ENCODE measurements around the gene GSDMA. TPM values are rescaled to one million over a fixed set of nuclear protein-coding genes. Genes with fewer than 3 reads are reported as not detected.

The GSDMA gene
- total and polyA plus RNA-seq, 10 of the 15 experiments (the other 5 are each of a cell fraction or from before 2014, with no cell fraction given), result 0.04 to 0.11 TPM; not detected in 8

DNA sequence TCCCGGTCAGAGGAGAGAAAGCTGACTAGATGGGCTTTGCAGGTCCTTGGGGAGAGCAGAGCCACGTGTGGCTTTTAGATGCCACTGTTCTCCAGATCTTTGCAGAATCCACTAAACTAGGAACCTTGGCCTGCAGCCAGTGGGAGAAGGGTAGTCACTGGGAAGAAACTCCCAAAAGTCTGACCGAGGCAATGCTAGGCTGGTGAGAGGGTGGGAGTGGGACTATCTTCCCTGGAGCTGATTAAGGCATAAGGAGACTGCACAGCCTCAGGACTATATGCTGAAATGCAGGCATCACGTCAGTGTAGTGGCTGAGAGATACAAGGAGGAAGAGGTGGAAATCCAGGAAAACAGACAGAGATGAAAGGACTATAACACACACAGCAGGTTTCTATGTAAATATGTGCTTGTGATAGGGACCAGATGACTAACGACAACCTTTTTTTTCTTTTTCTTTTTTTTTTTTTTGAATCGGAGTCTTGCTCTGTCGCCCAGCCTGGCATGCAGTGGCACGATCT, 2.2 kb upstream of the GSDMA start (continued):
- TF ChIP-seq, protein P1, sequence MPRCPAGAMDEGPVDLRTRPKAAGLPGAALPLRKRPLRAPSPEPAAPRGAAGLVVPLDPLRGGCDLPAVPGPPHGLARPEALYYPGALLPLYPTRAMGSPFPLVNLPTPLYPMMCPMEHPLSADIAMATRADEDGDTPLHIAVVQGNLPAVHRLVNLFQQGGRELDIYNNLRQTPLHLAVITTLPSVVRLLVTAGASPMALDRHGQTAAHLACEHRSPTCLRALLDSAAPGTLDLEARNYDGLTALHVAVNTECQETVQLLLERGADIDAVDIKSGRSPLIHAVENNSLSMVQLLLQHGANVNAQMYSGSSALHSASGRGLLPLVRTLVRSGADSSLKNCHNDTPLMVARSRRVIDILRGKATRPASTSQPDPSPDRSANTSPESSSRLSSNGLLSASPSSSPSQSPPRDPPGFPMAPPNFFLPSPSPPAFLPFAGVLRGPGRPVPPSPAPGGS (IDR thresholded peaks at IDR 0.05; ENCODE audit: borderline replicate concordance, insufficient read depth, low read depth, low read length, poor library complexity, severe bottlenecking), result no peak
- TF ChIP-seq BACH1 (IDR thresholded peaks at IDR 0.05; ENCODE audit: borderline replicate concordance), result no peak

DNA sequence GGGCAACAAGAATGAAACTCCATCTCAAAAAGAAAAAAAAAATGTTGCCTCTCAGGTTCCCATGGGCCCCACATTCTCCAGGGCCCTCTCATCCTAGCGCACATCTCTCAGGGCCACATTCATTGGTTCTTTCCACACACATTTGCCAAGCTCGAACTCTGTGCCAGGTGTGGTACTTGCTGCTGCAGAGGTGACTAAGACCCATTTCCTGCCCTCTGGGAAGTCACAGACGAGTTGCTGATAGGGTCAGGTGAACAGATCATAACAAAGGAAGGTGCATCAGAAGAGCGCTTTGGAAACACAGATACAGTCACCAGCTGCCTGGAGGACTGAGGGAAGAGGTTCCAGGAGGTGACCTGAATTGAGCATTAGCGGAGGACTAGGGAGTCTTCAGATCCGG, 1.0 kb downstream of the GSDMA start:
- 49% methylated on average over 6 of the region's 6 CpGs for WGBS (ENCODE audit: insufficient coverage, insufficient replicate concordance, low lambda C conversion rate, missing lambda C conversion rate)
- no peaks in the 10 kb centered on the region for H3K27me3 ChIP-seq (replicated peaks in 1 of 2; ENCODE audit: control insufficient read depth in 2 of 2, insufficient read depth in 2 of 2, low read length in 1 of 2)
- SMC1A ChIA-PET (ENCODE audit: uncharacterized antibody, unreplicated experiment), result no interaction called here
- TF ChIP-seq CHD2 (IDR thresholded peaks at IDR 0.05; ENCODE audit: borderline replicate concordance, low read depth, low read length) (no peak), CREM (IDR thresholded peaks at IDR 0.05; ENCODE audit: low read depth) (no peak), GATAD2B (conservative IDR thresholded peaks at IDR 0.05; ENCODE audit: low read depth) (no peak), STAT3 (IDR thresholded peaks at IDR 0.05; ENCODE audit: low read depth, low read length) (no peak), MYC (IDR thresholded peaks at IDR 0.05; ENCODE audit: insufficient read depth, insufficient read length, insufficient replicate concordance, low read length, severe bottlenecking) (no peak), CBX3 (IDR thresholded peaks at IDR 0.05; ENCODE audit: borderline replicate concordance, low read depth) (no peak), YBX1 (IDR thresholded peaks at IDR 0.05) (no peak), CBX5 (IDR thresholded peaks at IDR 0.05; ENCODE audit: low read depth) (no peak), EED (IDR thresholded peaks at IDR 0.05; ENCODE audit: low read depth) (no peak), RAD51 (IDR thresholded peaks at IDR 0.05) (no peak), SMARCA5 (IDR thresholded peaks at IDR 0.05) (no peak), CHD4 (IDR thresholded peaks at IDR 0.05) (no peak), KAT2A (conservative IDR thresholded peaks at IDR 0.05; ENCODE audit: control insufficient read depth, low read depth, low read length) (no peak)
- H2AFZ ChIP-seq (ENCODE audit: control insufficient read depth, low read depth, low read length), result no peak overlapping the region
- no peaks in the 10 kb centered on the region; the same call in 1 of the 2 replicates for H3K4me1 ChIP-seq (ENCODE audit: control insufficient read depth, insufficient read depth, low read length)
- no TSS peak for BruUV-seq (replicated peaks)
- H3K4me2 ChIP-seq (ENCODE audit: control insufficient read depth, insufficient read depth), result no peak overlapping the region
- CTCF ChIA-PET, result interaction anchor here (0.6 kb wide), 1 partner anchor 10 kb away, joined by 3 read pairs; no protein-coding TSS in a partner anchor
- no peaks in the 10 kb centered on the region for H3K79me2 ChIP-seq (ENCODE audit: control insufficient read depth, insufficient read depth, low read length)
- H4K20me1 ChIP-seq (ENCODE audit: control insufficient read depth, insufficient read depth), result no peaks in the 10 kb centered on the region
- H3K36me3 ChIP-seq (ENCODE audit: control insufficient read depth in 2 of 2, insufficient read depth in 2 of 2, low read length in 1 of 2), result no peaks in the 10 kb centered on the region
- ATAC-seq (no peak), DNase-seq (ENCODE audit: low read depth, low spot score) (no peak), FAIRE-seq (no peak)
- RAD21 ChIA-PET (ENCODE audit: unreplicated experiment), result interaction anchor here (1.6 kb wide), 1 partner anchor 26 kb away, joined by 5 read pairs; no protein-coding TSS in a partner anchor
- no peak overlapping the region for H3K9ac ChIP-seq (ENCODE audit: control insufficient read depth, insufficient read depth, low read length)
- POLR2A ChIA-PET, result interaction anchor here (1.8 kb wide), 1 partner anchor 13 kb away, joined by 4 read pairs; no protein-coding TSS in a partner anchor
- H3K27ac ChIP-seq (ENCODE audit: control insufficient read depth, insufficient read depth), result no peak overlapping the region
- intact Hi-C loops (cut with micrococcal nuclease; ENCODE audit: unreplicated experiment) (no loop called here), in situ Hi-C loops (cut with MboI) (no loop called here)
- no peak overlapping the region for H3K4me3 ChIP-seq
- no peaks in the 10 kb centered on the region for H3K9me3 ChIP-seq (replicated peaks; ENCODE audit: control insufficient read depth, insufficient read depth, low read length)

All from GM12878 (cell line).